ENCODE data around the gene S100A11. TPM values are rescaled to one million over a fixed set of nuclear protein-coding genes. Genes with fewer than 3 reads are reported as not detected.

Gene S100A11
- total and polyA plus RNA-seq, 2 donors (not counting 1 experiment from before 2014, with no cell fraction given), result 26.2 to 31.4 TPM

- H3K79me2 ChIP-seq (ENCODE audit: control insufficient read depth, insufficient read depth, low read length), result peaks cover 13% of the 10 kb centered on the region
- no peak overlapping the region for H2AFZ ChIP-seq (ENCODE audit: insufficient read depth, low read depth, low read length, poor library complexity, severe bottlenecking)
- H3K27me3 ChIP-seq (replicated peaks in 1 of 4; ENCODE audit: control extremely low read depth in 1 of 4, control insufficient read depth in 3 of 4, insufficient read depth in 4 of 4, low read length in 3 of 4), result peaks cover 0 to 9% (median 2%) of the 10 kb centered on the region in 4 experiments
- no peak overlapping the region for H3K9ac ChIP-seq (ENCODE audit: low read length)
- DNase-seq, result no peak
- H3K27ac ChIP-seq (ENCODE audit: low read length in 2 of 2), result no peak overlapping the region
- TF ChIP-seq CTCF (IDR thresholded peaks at IDR 0.05) (no peak), EZH2 (IDR thresholded peaks at IDR 0.05; ENCODE audit: borderline replicate concordance, insufficient read depth, low read depth, low read length, poor library complexity, severe bottlenecking) (no peak)
- ChIA-PET POLR2A (no interaction called here), CTCF (interaction anchor here (0.9 to 16.1 kb wide), 13 partner anchors 8 to 402 kb away, joined by 3 to 341 read pairs (median 5); partner anchors contain the start of genes S100A10 and THEM4)
- peaks cover 28% of the 10 kb centered on the region for H3K4me1 Mint-ChIP-seq
- H3K4me1 ChIP-seq (ENCODE audit: control insufficient read depth in 2 of 2, insufficient read depth in 2 of 2, low read length in 2 of 2), result peaks cover 13 to 26% of the 10 kb centered on the region in 2 donors
- H3K4me3 ChIP-seq (ENCODE audit: control extremely low read depth in 1 of 5, extremely low read depth in 1 of 5, insufficient read depth in 1 of 5, low read depth in 2 of 5, low read length in 4 of 5), result no peak overlapping the region
- H3K4me3 Mint-ChIP-seq, result no peak overlapping the region
- peaks cover under 1% of the 10 kb centered on the region for H4K20me1 ChIP-seq (ENCODE audit: control insufficient read depth, insufficient read depth, low read length, poor library complexity, severe bottlenecking)
- no peaks in the 10 kb centered on the region for H3K9me3 Mint-ChIP-seq (ENCODE audit: insufficient read depth)
- no peaks in the 10 kb centered on the region for H3K36me3 ChIP-seq (replicated peaks in 1 of 2; ENCODE audit: control extremely low read depth in 1 of 2, control insufficient read depth in 1 of 2, extremely low read depth in 1 of 2, insufficient read depth in 2 of 2, low read length in 1 of 2)
- WGBS (ENCODE audit: insufficient coverage), result no CpG with 5 or more reads among the region's 2 CpGs
- no peak for ATAC-seq (ENCODE audit: low read depth)
- H3K4me2 ChIP-seq (replicated peaks; ENCODE audit: low read depth, low read length, poor library complexity, severe bottlenecking), result no peak overlapping the region
- intact Hi-C loops (cut with micrococcal nuclease), result loop anchor here (1.0 to 5.0 kb wide), 2 partner anchors 401 to 553 kb away; no protein-coding TSS in a partner anchor
- H3K27me3 Mint-ChIP-seq, result peaks cover 16% of the 10 kb centered on the region
- H3K9me3 ChIP-seq (ENCODE audit: control extremely low read depth in 1 of 3, control insufficient read depth in 2 of 3, insufficient read depth in 1 of 3, low read length in 2 of 3), result no peaks in the 10 kb centered on the region
- H3K27ac Mint-ChIP-seq, result no peak overlapping the region
Measured at GRCh38 chr1:151995774-151996173, 41.0 kb downstream of the S100A11 start.

- TF ChIP-seq EZH2 (IDR thresholded peaks at IDR 0.05; ENCODE audit: borderline replicate concordance, insufficient read depth, low read depth, low read length, poor library complexity, severe bottlenecking) (no peak), CTCF (IDR thresholded peaks at IDR 0.05) (no peak)
- peak overlapping the region; percentile 16 for H3K27ac Mint-ChIP-seq
- CTCF ChIA-PET, result interaction anchor here (0.6 to 16.1 kb wide), 7 partner anchors 7 to 402 kb away, joined by 3 to 341 read pairs (median 26); partner anchors contain the start of genes S100A10 and THEM4
Measured at GRCh38 chr1:151994956-151995355, 41.8 kb downstream of the S100A11 start.

More at GRCh38 chr1:151994956-151995355, 41.8 kb downstream of the S100A11 start:
- no peaks in the 10 kb centered on the region for H3K36me3 ChIP-seq (replicated peaks in 1 of 2; ENCODE audit: control extremely low read depth in 1 of 2, control insufficient read depth in 1 of 2, extremely low read depth in 1 of 2, insufficient read depth in 2 of 2, low read length in 1 of 2)
- Mint-ChIP-seq H3K4me1 (peaks cover 30% of the 10 kb centered on the region), H3K27me3 (peaks cover 10% of the 10 kb centered on the region), H3K9me3 (ENCODE audit: insufficient read depth) (no peaks in the 10 kb centered on the region), H3K4me3 (peak overlapping the region; percentile 76)
- H3K4me2 ChIP-seq (replicated peaks; ENCODE audit: low read depth, low read length, poor library complexity, severe bottlenecking), result no peak overlapping the region
- H3K4me1 ChIP-seq (ENCODE audit: control insufficient read depth in 2 of 2, insufficient read depth in 2 of 2, low read length in 2 of 2), result peaks cover 13 to 26% of the 10 kb centered on the region in 2 donors
- ATAC-seq (ENCODE audit: low read depth) (no peak), DNase-seq (no peak)
- H3K79me2 ChIP-seq (ENCODE audit: control insufficient read depth, insufficient read depth, low read length), result peaks cover 13% of the 10 kb centered on the region
- intact Hi-C loops (cut with micrococcal nuclease), result loop anchor here (1.0 to 5.0 kb wide), 2 partner anchors 401 to 553 kb away; no protein-coding TSS in a partner anchor
- 90% methylated on average over 1 of the region's 6 CpGs for WGBS (ENCODE audit: insufficient coverage)
- H3K27ac ChIP-seq (ENCODE audit: low read length in 2 of 2), result no peak overlapping the region
- POLR2A ChIA-PET, result interaction anchor here (1.0 kb wide), 1 partner anchor 75 kb away, joined by 5 read pairs; no protein-coding TSS in a partner anchor
- no peak overlapping the region for H3K4me3 ChIP-seq (ENCODE audit: control extremely low read depth in 1 of 5, extremely low read depth in 1 of 5, insufficient read depth in 1 of 5, low read depth in 2 of 5, low read length in 4 of 5)
- H3K9me3 ChIP-seq (ENCODE audit: control extremely low read depth in 1 of 3, control insufficient read depth in 2 of 3, insufficient read depth in 1 of 3, low read length in 2 of 3), result no peaks in the 10 kb centered on the region
- peaks cover 0 to 6% (median 2%) of the 10 kb centered on the region in 4 experiments for H3K27me3 ChIP-seq (replicated peaks in 1 of 4; ENCODE audit: control extremely low read depth in 1 of 4, control insufficient read depth in 3 of 4, insufficient read depth in 4 of 4, low read length in 3 of 4)
- H4K20me1 ChIP-seq (ENCODE audit: control insufficient read depth, insufficient read depth, low read length, poor library complexity, severe bottlenecking), result peaks cover 9% of the 10 kb centered on the region
- H3K9ac ChIP-seq (ENCODE audit: low read length), result no peak overlapping the region
- H2AFZ ChIP-seq (ENCODE audit: insufficient read depth, low read depth, low read length, poor library complexity, severe bottlenecking), result no peak overlapping the region
